Cardiac fibroblast (primary cell): ENCODE measurements around the gene TAF3.

Experiments
- DNase-seq, 2 donors: peaks; one replicate each; pipeline versions ENCODE4 v3.0.0 to v3.0.0-alpha.2; 2010; ENCODE audit warnings: low read depth in 2 of 2
- H3K4me3 ChIP-seq, 2 donors: replicated peaks in 1 of 2; 1 replicate in 1 of 2; 2 replicates in 1 of 2; pipeline ENCODE4 v1.5.1; 2011; ENCODE audit warnings: low read depth in 2 of 2, low read length in 2 of 2, mild to moderate bottlenecking in 2 of 2, moderate library complexity in 1 of 2
- TF ChIP-seq, protein P1 (sequence below): IDR thresholded peaks from one replicate; pipeline ENCODE4 v1.5.1; 2011; ENCODE audit warnings: low read depth, mild to moderate bottlenecking, low read length, inconsistent platforms

Gene TAF3

GRCh38 chr10:7874864-7875263 is 56.6 kb downstream of the TAF3 start:
- TF ChIP-seq, protein P1, sequence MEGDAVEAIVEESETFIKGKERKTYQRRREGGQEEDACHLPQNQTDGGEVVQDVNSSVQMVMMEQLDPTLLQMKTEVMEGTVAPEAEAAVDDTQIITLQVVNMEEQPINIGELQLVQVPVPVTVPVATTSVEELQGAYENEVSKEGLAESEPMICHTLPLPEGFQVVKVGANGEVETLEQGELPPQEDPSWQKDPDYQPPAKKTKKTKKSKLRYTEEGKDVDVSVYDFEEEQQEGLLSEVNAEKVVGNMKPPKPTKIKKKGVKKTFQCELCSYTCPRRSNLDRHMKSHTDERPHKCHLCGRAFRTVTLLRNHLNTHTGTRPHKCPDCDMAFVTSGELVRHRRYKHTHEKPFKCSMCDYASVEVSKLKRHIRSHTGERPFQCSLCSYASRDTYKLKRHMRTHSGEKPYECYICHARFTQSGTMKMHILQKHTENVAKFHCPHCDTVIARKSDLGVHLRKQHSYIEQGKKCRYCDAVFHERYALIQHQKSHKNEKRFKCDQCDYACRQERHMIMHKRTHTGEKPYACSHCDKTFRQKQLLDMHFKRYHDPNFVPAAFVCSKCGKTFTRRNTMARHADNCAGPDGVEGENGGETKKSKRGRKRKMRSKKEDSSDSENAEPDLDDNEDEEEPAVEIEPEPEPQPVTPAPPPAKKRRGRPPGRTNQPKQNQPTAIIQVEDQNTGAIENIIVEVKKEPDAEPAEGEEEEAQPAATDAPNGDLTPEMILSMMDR = no peak
- DNase-seq = no peak
- H3K4me3 ChIP-seq = no peak overlapping the region

DNA sequence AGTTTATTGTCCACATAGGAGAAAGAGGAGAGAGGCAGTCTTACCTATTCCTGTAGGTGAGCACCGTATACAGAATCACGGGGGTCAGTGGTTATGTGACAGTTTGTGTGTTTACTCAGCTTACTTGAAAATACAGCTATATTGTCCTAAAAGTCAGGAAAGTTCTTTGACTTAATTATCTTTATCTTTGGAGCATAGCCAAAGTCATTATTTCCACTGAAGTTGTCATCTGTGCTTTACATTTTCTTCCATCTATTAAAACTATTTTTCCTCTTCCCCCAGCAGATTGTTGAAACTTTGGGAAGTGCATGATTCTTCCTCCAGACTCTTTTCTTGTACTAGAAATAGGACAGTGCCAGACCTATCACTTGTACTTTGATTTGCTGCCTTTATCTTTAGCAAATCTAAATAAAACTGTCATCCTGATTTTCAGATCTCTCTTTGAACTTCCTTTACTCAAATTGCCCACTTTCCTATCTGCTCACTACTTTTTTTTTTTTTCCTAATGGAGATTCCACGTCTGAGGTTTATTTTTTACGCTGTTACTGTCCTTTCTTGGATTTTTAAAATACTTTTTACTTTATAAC is 58.3 kb downstream of the TAF3 start:
- TF ChIP-seq, protein P1 = no peak
- H3K4me3 ChIP-seq = no peak overlapping the region
- DNase-seq = no peak

- H3K4me3 ChIP-seq = no peak overlapping the region
- DNase-seq = no peak
- TF ChIP-seq, protein P1 = no peak
These were observed 62.8 kb downstream of the TAF3 start for GRCh38 chr10:7881119-7881518.

DNA sequence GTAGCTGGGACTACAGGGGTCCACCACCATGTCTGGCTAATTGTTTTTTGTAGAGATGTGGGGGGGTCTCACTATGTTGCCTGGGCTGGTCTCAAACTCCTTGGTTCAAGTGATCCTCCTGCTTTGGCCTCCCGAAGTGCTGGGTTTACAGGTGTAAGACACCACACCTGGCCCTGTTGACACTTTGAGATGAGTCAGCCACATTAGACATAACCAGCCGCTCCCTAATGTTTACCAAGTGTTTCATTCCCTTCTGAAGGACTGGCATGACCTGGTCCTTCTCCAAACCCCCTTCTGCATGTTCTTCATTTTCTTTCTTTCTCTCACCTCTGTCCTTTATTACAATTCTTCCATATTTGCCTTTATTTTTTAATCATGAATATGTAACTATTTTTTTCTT is 67.8 kb downstream of the TAF3 start:
- TF ChIP-seq, protein P1 = no peak
- no peak for DNase-seq
- H3K4me3 ChIP-seq = no peak overlapping the region

- no peak overlapping the region for H3K4me3 ChIP-seq
- TF ChIP-seq, protein P1 = no peak
- DNase-seq = peak; percentile 47 to 64
These were observed 69.0 kb downstream of the TAF3 start for GRCh38 chr10:7887174-7887816.

DNA sequence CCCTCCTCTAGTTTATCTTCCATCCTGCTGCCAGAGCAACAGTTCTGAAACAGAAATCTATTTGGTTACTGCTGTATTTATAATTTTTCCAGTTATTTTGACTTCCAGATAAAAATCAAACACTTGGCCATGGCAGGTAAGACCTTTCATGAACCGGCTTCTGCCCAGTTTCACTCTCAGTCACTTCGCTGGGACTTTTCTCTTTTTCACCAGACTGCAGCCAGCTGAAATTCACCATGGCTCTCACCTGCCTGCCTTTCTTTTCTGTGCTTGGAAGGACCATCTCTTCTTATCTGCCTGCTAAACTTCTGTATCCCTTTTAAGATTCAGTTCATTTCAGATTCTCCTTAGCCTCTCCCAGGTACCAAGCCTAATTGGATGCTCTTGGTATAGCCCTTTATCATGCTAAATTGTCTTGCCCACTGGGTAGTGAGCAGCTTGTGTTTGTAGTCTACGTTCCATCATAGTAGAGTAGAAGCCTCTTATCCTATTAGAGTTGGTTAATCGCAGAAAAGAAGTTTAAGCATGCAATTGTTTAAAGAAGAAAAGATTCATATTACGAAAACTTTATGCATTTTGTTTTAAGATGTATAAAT is 71.7 kb downstream of the TAF3 start:
- TF ChIP-seq, protein P1 = no peak
- H3K4me3 ChIP-seq = no peak overlapping the region
- no peak for DNase-seq
